ENCODE results near the gene SP140. TPM values are rescaled to one million over a fixed set of nuclear protein-coding genes. Genes with fewer than 3 reads are reported as not detected.
"Not testable (repeated sequence)": the region's sequence is repeated elsewhere in the genome, so short reads cannot be mapped to it uniquely, and the experiment has no call there.

The SP140 gene
- total and polyA plus RNA-seq, 7 experiments from 2014 or later, result 11.3 to 120 (median 40.6) TPM

- Histone ChIP-seq H3K27me3 (ENCODE audit: control insufficient read depth in 2 of 2, insufficient read depth in 2 of 2, low read length in 2 of 2) (no peaks in the 10 kb centered on the region), H3K4me3 (ENCODE audit: low read length) (no peak overlapping the region), H3K9me3 (ENCODE audit: control insufficient read depth in 2 of 3, low read length in 3 of 3) (no peaks in the 10 kb centered on the region), H3K36me3 (ENCODE audit: control insufficient read depth in 2 of 3, insufficient read depth in 3 of 3, low read length in 3 of 3) (peaks cover 0 to 18% (median 5%) of the 10 kb centered on the region in 3 experiments), H3K27ac (ENCODE audit: low read depth, low read length) (no peak overlapping the region), H3K4me1 (ENCODE audit: control insufficient read depth in 2 of 2, insufficient read depth in 2 of 2, low read length in 2 of 2) (peaks cover 14 to 20% of the 10 kb centered on the region in 2 donors)
- Mint-ChIP-seq H3K27me3 (no peaks in the 10 kb centered on the region), H3K9me3 (no peaks in the 10 kb centered on the region), H3K4me3 (no peak overlapping the region), H3K4me1 (peaks cover 0 to 9% (median 5%) of the 10 kb centered on the region in 7 donors), H3K36me3 (peaks cover 0 to 8% (median 0%) of the 10 kb centered on the region in 5 donors), H3K27ac (no peak overlapping the region)
- DNase-seq (no peak), ATAC-seq (no peak)
- ChIA-PET POLR2A (no interaction called here), CTCF (no interaction called here)
- intact Hi-C loops (cut with micrococcal nuclease), result no loop called here
Measured at GRCh38 chr2:230250231-230250630, 24.7 kb downstream of the SP140 start.

DNA sequence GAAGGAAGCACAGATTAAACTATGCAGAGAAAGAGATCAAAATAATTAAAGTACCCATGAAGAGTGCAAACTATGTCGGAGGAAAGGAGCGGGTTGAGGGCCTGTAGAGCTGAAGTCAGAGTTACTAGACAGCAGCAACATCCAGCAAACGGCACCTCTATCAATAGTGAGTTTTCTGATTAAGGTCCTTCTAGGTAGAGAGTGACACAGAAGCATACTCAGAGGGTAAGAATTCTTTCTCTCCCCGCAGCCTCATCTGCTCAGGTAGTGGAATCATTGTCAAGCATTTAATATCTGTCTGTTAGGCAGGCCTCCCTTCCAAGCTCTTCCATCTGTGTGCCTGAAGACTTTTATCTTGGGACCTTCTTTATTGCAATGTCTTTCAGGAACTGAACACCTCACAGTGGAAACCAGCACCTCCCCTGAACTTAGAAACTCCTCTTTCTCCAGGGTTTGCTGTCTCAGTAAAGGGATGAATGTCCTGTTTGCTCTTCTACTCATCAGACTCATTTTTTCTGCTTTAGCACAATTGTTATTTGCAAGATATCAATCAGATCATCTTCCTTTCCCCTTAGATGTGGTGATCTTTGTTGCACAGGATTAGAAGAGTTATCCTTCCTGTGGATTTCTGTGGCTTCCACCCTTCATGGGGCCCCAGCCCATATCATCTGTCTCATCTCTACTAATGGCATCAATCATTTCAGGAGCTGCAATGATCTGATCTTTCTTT, 28.8 kb downstream of the SP140 start:
- Histone ChIP-seq H3K36me3 (ENCODE audit: control insufficient read depth in 2 of 3, insufficient read depth in 3 of 3, low read length in 3 of 3) (peaks cover 0 to 5% (median 0%) of the 10 kb centered on the region in 3 experiments), H3K27ac (ENCODE audit: low read depth, low read length) (no peak overlapping the region), H3K9me3 (ENCODE audit: control insufficient read depth in 2 of 3, low read length in 3 of 3) (no peaks in the 10 kb centered on the region), H3K4me3 (ENCODE audit: low read length) (peak overlapping the region; percentile 5), H3K27me3 (ENCODE audit: control insufficient read depth in 2 of 2, insufficient read depth in 2 of 2, low read length in 2 of 2) (no peaks in the 10 kb centered on the region), H3K4me1 (ENCODE audit: control insufficient read depth in 2 of 2, insufficient read depth in 2 of 2, low read length in 2 of 2) (peaks cover 18 to 24% of the 10 kb centered on the region in 2 donors)
- Mint-ChIP-seq H3K36me3 (peaks cover 0 to 32% (median 12%) of the 10 kb centered on the region in 5 donors), H3K4me1 (peaks cover 0 to 22% (median 9%) of the 10 kb centered on the region in 7 donors), H3K9me3 (no peaks in the 10 kb centered on the region), H3K4me3 (no peak overlapping the region), H3K27ac (no peak overlapping the region), H3K27me3 (no peaks in the 10 kb centered on the region)
- peak; percentile 81 for ATAC-seq
- intact Hi-C loops (cut with micrococcal nuclease), result loop anchor here (1.0 to 2.0 kb wide), 4 partner anchors 18 to 64 kb away; partner anchors contain the start of gene SP140 (in 2 of the 2)
- peak in 8 of 9 donors; percentile 28 to 70 (median 51) for DNase-seq
- CTCF ChIA-PET, result no interaction called here
- POLR2A ChIA-PET, result interaction anchor here (1.7 kb wide), 1 partner anchor 36 kb away, joined by 6 read pairs; no protein-coding TSS in a partner anchor

- CTCF ChIA-PET, result no interaction called here
Measured at GRCh38 chr2:230256733-230257332, 31.3 kb downstream of the SP140 start.

DNA sequence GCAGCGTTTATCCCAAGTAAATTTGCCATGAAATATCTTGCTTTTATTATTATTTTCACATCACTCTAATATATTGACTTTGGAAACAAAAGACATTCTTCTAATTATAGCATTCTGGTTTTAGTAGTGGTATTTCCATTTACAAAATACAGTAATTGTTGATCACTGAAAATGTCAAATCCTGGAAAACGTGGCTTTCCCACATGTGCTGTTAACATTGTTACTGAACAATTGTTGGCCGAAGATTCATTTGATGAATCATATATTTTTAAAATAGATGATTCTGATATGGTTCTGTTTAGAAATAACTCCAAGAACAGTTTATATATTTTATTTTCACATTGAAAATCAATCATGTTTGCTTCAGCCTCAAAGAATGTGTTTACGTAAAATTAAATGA, 32.9 kb downstream of the SP140 start:
- ATAC-seq, result no peak
- peaks cover 22 to 51% (median 43%) of the 10 kb centered on the region in 7 donors for H3K4me1 Mint-ChIP-seq
- Histone ChIP-seq H3K4me1 (ENCODE audit: control insufficient read depth in 2 of 2, insufficient read depth in 2 of 2, low read length in 2 of 2) (peaks cover 29 to 45% of the 10 kb centered on the region in 2 donors), H3K27me3 (ENCODE audit: control insufficient read depth in 2 of 2, insufficient read depth in 2 of 2, low read length in 2 of 2) (no peaks in the 10 kb centered on the region), H3K36me3 (ENCODE audit: control insufficient read depth in 2 of 3, insufficient read depth in 3 of 3, low read length in 3 of 3) (no peaks in the 10 kb centered on the region), H3K27ac (ENCODE audit: low read depth, low read length) (no peak overlapping the region), H3K9me3 (ENCODE audit: control insufficient read depth in 2 of 3, low read length in 3 of 3) (no peaks in the 10 kb centered on the region), H3K4me3 (ENCODE audit: low read length) (no peak overlapping the region)
- ChIA-PET POLR2A (no interaction called here), CTCF (no interaction called here)
- no peak overlapping the region for H3K4me3 Mint-ChIP-seq
- H3K27me3 Mint-ChIP-seq, result no peaks in the 10 kb centered on the region
- peaks cover 0 to 17% (median 4%) of the 10 kb centered on the region in 11 donors for H3K9me3 Mint-ChIP-seq
- no peak for DNase-seq
- peaks cover 8 to 58% (median 28%) of the 10 kb centered on the region in 5 donors for H3K36me3 Mint-ChIP-seq
- intact Hi-C loops (cut with micrococcal nuclease), result no loop called here
- H3K27ac Mint-ChIP-seq, result no peak overlapping the region

More at GRCh38 chr2:230256733-230257332, 31.3 kb downstream of the SP140 start:
- no peak overlapping the region for H3K4me3 Mint-ChIP-seq
- ATAC-seq (no peak), DNase-seq (no peak)
- no peaks in the 10 kb centered on the region for H3K9me3 ChIP-seq (ENCODE audit: control insufficient read depth in 2 of 3, low read length in 3 of 3)
- peak overlapping the region in 5 of 9 donors; percentile 10 to 51 (median 39) for H3K27ac Mint-ChIP-seq
- peaks cover 20 to 33% of the 10 kb centered on the region in 2 donors for H3K4me1 ChIP-seq (ENCODE audit: control insufficient read depth in 2 of 2, insufficient read depth in 2 of 2, low read length in 2 of 2)
- peaks cover under 1 to 46% (median 25%) of the 10 kb centered on the region in 5 donors for H3K36me3 Mint-ChIP-seq
- H3K27me3 Mint-ChIP-seq, result no peaks in the 10 kb centered on the region
- no peak overlapping the region for H3K4me3 ChIP-seq (ENCODE audit: low read length)
- intact Hi-C loops (cut with micrococcal nuclease), result no loop called here
- peaks cover 9 to 34% (median 27%) of the 10 kb centered on the region in 7 donors for H3K4me1 Mint-ChIP-seq
- POLR2A ChIA-PET, result no interaction called here
- H3K27ac ChIP-seq (ENCODE audit: low read depth, low read length), result no peak overlapping the region
- H3K27me3 ChIP-seq (ENCODE audit: control insufficient read depth in 2 of 2, insufficient read depth in 2 of 2, low read length in 2 of 2), result no peaks in the 10 kb centered on the region
- H3K9me3 Mint-ChIP-seq, result peaks cover 0 to 14% (median 4%) of the 10 kb centered on the region in 11 donors
- no peaks in the 10 kb centered on the region for H3K36me3 ChIP-seq (ENCODE audit: control insufficient read depth in 2 of 3, insufficient read depth in 3 of 3, low read length in 3 of 3)

- ChIA-PET POLR2A (interaction anchor here (0.9 to 1.0 kb wide), 2 partner anchors 54 to 57 kb away, joined by 3 read pairs; no protein-coding TSS in a partner anchor), CTCF (no interaction called here)
- H3K4me3 ChIP-seq (ENCODE audit: low read length), result no peak overlapping the region
- no peaks in the 10 kb centered on the region for H3K27me3 ChIP-seq (ENCODE audit: control insufficient read depth in 2 of 2, insufficient read depth in 2 of 2, low read length in 2 of 2)
- peaks cover 0 to 21% (median 4%) of the 10 kb centered on the region in 11 donors for H3K9me3 Mint-ChIP-seq
- peak; percentile 85 for ATAC-seq
- peak overlapping the region; percentile 22 for H3K27ac ChIP-seq (ENCODE audit: low read depth, low read length)
- H3K36me3 Mint-ChIP-seq, result peaks cover 9 to 73% (median 39%) of the 10 kb centered on the region in 5 donors
- intact Hi-C loops (cut with micrococcal nuclease), result loop anchor here (1.0 to 5.0 kb wide), 3 partner anchors 42 to 85 kb away; no protein-coding TSS in a partner anchor
- H3K9me3 ChIP-seq (ENCODE audit: control insufficient read depth in 2 of 3, low read length in 3 of 3), result no peaks in the 10 kb centered on the region
- DNase-seq, result peak in 7 of 9 donors; percentile 32 to 86 (median 77)
- peaks cover 13 to 23% of the 10 kb centered on the region in 2 donors for H3K4me1 ChIP-seq (ENCODE audit: control insufficient read depth in 2 of 2, insufficient read depth in 2 of 2, low read length in 2 of 2)
- H3K4me1 Mint-ChIP-seq, result peaks cover 29 to 68% (median 53%) of the 10 kb centered on the region in 7 donors
- no peaks in the 10 kb centered on the region for H3K36me3 ChIP-seq (ENCODE audit: control insufficient read depth in 2 of 3, insufficient read depth in 3 of 3, low read length in 3 of 3)
- peak overlapping the region in 9 of 10 donors; percentile 54 to 82 (median 67) for H3K4me3 Mint-ChIP-seq
- H3K27me3 Mint-ChIP-seq, result no peaks in the 10 kb centered on the region
- peak overlapping the region; percentile 68 to 99 (median 83) for H3K27ac Mint-ChIP-seq
Measured at GRCh38 chr2:230262246-230262645, 36.7 kb downstream of the SP140 start.

- intact Hi-C loops (cut with micrococcal nuclease), result loop anchor here in 1 of 2 donors (5.0 kb wide), 1 partner anchor 82 kb away; no protein-coding TSS in a partner anchor
- H3K9me3 ChIP-seq (ENCODE audit: control insufficient read depth in 2 of 3, low read length in 3 of 3); DNase-seq; H3K27me3 ChIP-seq (ENCODE audit: control insufficient read depth in 2 of 2, insufficient read depth in 2 of 2, low read length in 2 of 2); H3K4me3 Mint-ChIP-seq; ATAC-seq; H3K27me3 Mint-ChIP-seq; H3K27ac ChIP-seq (ENCODE audit: low read depth, low read length); H3K4me3 ChIP-seq (ENCODE audit: low read length); CTCF ChIA-PET: not testable (repeated sequence)
- POLR2A ChIA-PET, result interaction anchor here (1.1 kb wide), 1 partner anchor 52 kb away, joined by 4 read pairs; no protein-coding TSS in a partner anchor
- peaks cover 36 to 82% (median 53%) of the 10 kb centered on the region in 7 donors for H3K4me1 Mint-ChIP-seq
- peaks cover 15 to 73% (median 47%) of the 10 kb centered on the region in 5 donors for H3K36me3 Mint-ChIP-seq
- H3K27ac Mint-ChIP-seq, result peak overlapping the region in 1 of 9 donors; percentile 56
- H3K4me1 ChIP-seq (ENCODE audit: control insufficient read depth in 2 of 2, insufficient read depth in 2 of 2, low read length in 2 of 2), result peaks cover 13 to 23% of the 10 kb centered on the region in 2 donors
- H3K9me3 Mint-ChIP-seq, result peaks cover 0 to 19% (median 4%) of the 10 kb centered on the region in 11 donors
- H3K36me3 ChIP-seq (ENCODE audit: control insufficient read depth in 2 of 3, insufficient read depth in 3 of 3, low read length in 3 of 3), result peaks cover 0 to 11% (median 0%) of the 10 kb centered on the region in 3 experiments
Measured at GRCh38 chr2:230264945-230265344, 39.4 kb downstream of the SP140 start.
